HEK293T (cell line): ENCODE measurements around the gene AKT1.

Experiments
- ARNT ChIP-seq: fragments of 450-650 bp; IDR thresholded peaks from 2 replicates; pipeline ENCODE4 v1.6.1; 2017; ENCODE audit warnings: mild to moderate bottlenecking
- BHLHE40 ChIP-seq: fragments of 450-650 bp; IDR thresholded peaks from 2 replicates; pipeline ENCODE4 v1.6.1; 2016; ENCODE audit warnings: mild to moderate bottlenecking, moderate library complexity, borderline replicate concordance
- ELF4 ChIP-seq: fragments of 450-650 bp; IDR thresholded peaks from 2 replicates; pipeline ENCODE4 v1.6.1; 2017; ENCODE audit warnings: antibody characterized with exemption
- FOXA1 ChIP-seq: fragments of 450-650 bp; IDR thresholded peaks from 2 replicates; pipeline ENCODE4 v1.6.1; 2016; ENCODE audit warnings: mild to moderate bottlenecking
- FOXK2 ChIP-seq: fragments of 450-650 bp; IDR thresholded peaks from 2 replicates; pipeline ENCODE4 v1.6.1; 2016; ENCODE audit warnings: mild to moderate bottlenecking
- FOXM1 ChIP-seq: fragments of 450-650 bp; IDR thresholded peaks from 2 replicates; pipeline ENCODE4 v1.6.1; 2017; ENCODE audit warnings: mild to moderate bottlenecking, borderline replicate concordance
- HDGF ChIP-seq: fragments of 450-650 bp; IDR thresholded peaks from 2 replicates; pipeline ENCODE4 v1.6.1; 2017; ENCODE audit warnings: antibody characterized with exemption, borderline replicate concordance
- L3MBTL2 ChIP-seq: fragments of 450-650 bp; conservative IDR thresholded peaks from 2 replicates; pipeline ENCODE4 v1.6.1; 2016; ENCODE audit warnings: mild to moderate bottlenecking
- SP1 ChIP-seq: fragments of 450-650 bp; IDR thresholded peaks from 2 replicates; pipeline ENCODE4 v1.6.1; 2017
- SUZ12 ChIP-seq: fragments of 450-650 bp; IDR thresholded peaks from 2 replicates; pipeline ENCODE4 v1.6.1; 2016; ENCODE audit warnings: mild to moderate bottlenecking
- TARDBP ChIP-seq: fragments of 450-650 bp; IDR thresholded peaks from 2 replicates; pipeline ENCODE4 v1.6.1; 2016
- ZNF384 ChIP-seq: fragments of 450-650 bp; IDR thresholded peaks from 2 replicates; pipeline ENCODE4 v1.6.1; 2016
- TF ChIP-seq, protein P1 (sequence below): fragments of 450-650 bp; IDR thresholded peaks from 2 replicates; pipeline ENCODE4 v1.6.1; 2016

DNA sequence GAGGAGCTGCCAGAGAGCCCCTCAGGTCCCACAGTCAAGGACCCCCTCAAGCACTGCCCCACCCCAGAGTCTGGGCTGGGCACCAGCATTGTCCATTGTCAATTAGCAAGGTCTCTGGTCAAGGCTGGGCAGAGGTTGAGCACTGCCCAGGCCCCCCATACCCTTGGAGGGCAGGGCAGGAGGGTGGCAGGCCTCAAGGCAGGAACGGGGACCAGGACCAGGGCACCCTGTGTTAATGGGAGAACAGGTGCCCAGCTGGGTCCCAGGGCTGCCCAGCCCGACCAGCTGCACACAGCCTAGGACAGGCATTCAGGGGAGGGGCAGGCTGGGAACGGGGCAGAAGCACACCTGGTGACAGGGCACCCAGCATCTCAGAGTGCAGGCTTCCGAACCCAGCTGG is 24.2 kb downstream of the AKT1 start:
- TF ChIP-seq SP1 (no peak), SUZ12 (no peak), HDGF (no peak), BHLHE40 (no peak), TARDBP (no peak), ARNT (no peak), FOXK2 (no peak), ZNF384 (no peak), ELF4 (no peak), FOXM1 (no peak), FOXA1 (no peak), L3MBTL2 (no peak)
- TF ChIP-seq, protein P1, sequence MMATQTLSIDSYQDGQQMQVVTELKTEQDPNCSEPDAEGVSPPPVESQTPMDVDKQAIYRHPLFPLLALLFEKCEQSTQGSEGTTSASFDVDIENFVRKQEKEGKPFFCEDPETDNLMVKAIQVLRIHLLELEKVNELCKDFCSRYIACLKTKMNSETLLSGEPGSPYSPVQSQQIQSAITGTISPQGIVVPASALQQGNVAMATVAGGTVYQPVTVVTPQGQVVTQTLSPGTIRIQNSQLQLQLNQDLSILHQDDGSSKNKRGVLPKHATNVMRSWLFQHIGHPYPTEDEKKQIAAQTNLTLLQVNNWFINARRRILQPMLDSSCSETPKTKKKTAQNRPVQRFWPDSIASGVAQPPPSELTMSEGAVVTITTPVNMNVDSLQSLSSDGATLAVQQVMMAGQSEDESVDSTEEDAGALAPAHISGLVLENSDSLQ, result no peak
